GM23338 (cell line): ENCODE results near the gene NFE2. TPM values are rescaled to one million over a fixed set of nuclear protein-coding genes. Genes with fewer than 3 reads are reported as not detected.

Experiments
- ATAC-seq: fragments of 200-7000 bp; cut with Tn5 transposase; 3 replicates; pipeline ENCODE4 v1.9.1; 2020
- DNase-seq: peaks from one replicate; pipeline ENCODE4 v3.0.0-alpha.2; 2015; ENCODE audit warnings: low spot score
- H2AFZ ChIP-seq: fragments of 200-600 bp; sonication (generic); 2 replicates; pipeline ENCODE4 v1.8.0; 2016; ENCODE audit warnings: antibody characterized with exemption, mild to moderate bottlenecking, moderate library complexity
- H3F3A ChIP-seq: fragments of 200-600 bp; sonication (generic); replicated peaks from 2 replicates; pipeline ENCODE4 v1.8.0; 2017; ENCODE audit warnings: antibody characterized with exemption, mixed run types, low read depth
- H3K27ac ChIP-seq: fragments of 200-600 bp; sonication (generic); 2 replicates; pipeline ENCODE4 v1.6.1; 2016; ENCODE audit warnings: low read depth
- H3K27me3 ChIP-seq: fragments of 200-600 bp; sonication (generic); 2 replicates; pipeline ENCODE4 v1.8.0; 2016; ENCODE audit warnings: mild to moderate bottlenecking, mixed run types, moderate library complexity; ENCODE audit not compliant: insufficient read depth
- H3K36me3 ChIP-seq: fragments of 200-600 bp; sonication (generic); 2 replicates; pipeline ENCODE4 v1.8.0; 2016; ENCODE audit warnings: mild to moderate bottlenecking; ENCODE audit not compliant: insufficient read depth
- H3K4me1 ChIP-seq: fragments of 200-600 bp; sonication (generic); 2 replicates; pipeline ENCODE4 v1.8.0; 2016; ENCODE audit warnings: mild to moderate bottlenecking, moderate library complexity; ENCODE audit not compliant: insufficient read depth
- H3K4me2 ChIP-seq: fragments of 200-600 bp; sonication (generic); 2 replicates; pipeline ENCODE4 v1.7.1; 2017; ENCODE audit warnings: mixed run types
- H3K4me3 ChIP-seq: fragments of 200-600 bp; sonication (generic); 2 replicates; pipeline ENCODE4 v1.6.1; 2016; ENCODE audit warnings: mixed run types
- H3K79me2 ChIP-seq: fragments of 200-600 bp; sonication (generic); replicated peaks from 2 replicates; pipeline ENCODE4 v1.8.0; 2017; ENCODE audit warnings: mild to moderate bottlenecking; ENCODE audit not compliant: insufficient read depth
- H3K9me2 ChIP-seq: fragments of 200-600 bp; sonication (generic); 2 replicates; pipeline ENCODE4 v1.8.0; 2017; ENCODE audit not compliant: insufficient read depth
- H4K20me1 ChIP-seq: fragments of 200-600 bp; sonication (generic); replicated peaks from 2 replicates; pipeline ENCODE4 v1.8.0; 2017; ENCODE audit warnings: mild to moderate bottlenecking; ENCODE audit not compliant: insufficient read depth
- H3K27ac Mint-ChIP-seq: 2 replicates; pipeline ENCODE4 v1.8.0; 2020; ENCODE audit warnings: inconsistent platforms, mild to moderate bottlenecking, moderate library complexity, mixed read lengths
- H3K27me3 Mint-ChIP-seq: 3 replicates; pipeline ENCODE4 v1.8.0; 2022; ENCODE audit warnings: low read depth, mild to moderate bottlenecking, moderate library complexity, mixed read lengths, inconsistent platforms; ENCODE audit not compliant: insufficient read depth, poor library complexity
- H3K36me3 Mint-ChIP-seq: 3 replicates; pipeline ENCODE4 v1.8.0; 2021; ENCODE audit warnings: low read depth, mild to moderate bottlenecking, inconsistent platforms, moderate library complexity, mixed read lengths
- H3K4me1 Mint-ChIP-seq: 3 replicates; pipeline ENCODE4 v1.8.0; 2020; ENCODE audit warnings: mild to moderate bottlenecking, inconsistent platforms, mixed read lengths
- H3K4me3 Mint-ChIP-seq: 3 replicates; pipeline ENCODE4 v1.8.0; 2021; ENCODE audit warnings: moderate library complexity, mild to moderate bottlenecking, inconsistent platforms, mixed read lengths
- H3K9me3 Mint-ChIP-seq: 3 replicates; pipeline ENCODE4 v1.8.0; 2020; ENCODE audit warnings: moderate library complexity, mild to moderate bottlenecking, inconsistent platforms, mixed read lengths
- CREB1 ChIP-seq: fragments of 250-450 bp; sonication (Bioruptor Pico); IDR thresholded peaks from 2 replicates; pipeline ENCODE4 v1.5.0; 2020; ENCODE audit warnings: low read depth, mild to moderate bottlenecking, moderate library complexity
- CTCF ChIP-seq, 2 experiments: fragments of 200-600 bp in 1 of 2; sonication (generic) in 1 of 2; conservative IDR thresholded peaks; 2 replicates each; pipeline versions ENCODE4 v1.5.1 to v1.6.1; 2016 to 2017; ENCODE audit warnings: antibody characterized with exemption in 2 of 2, low read depth in 2 of 2, mild to moderate bottlenecking in 2 of 2, moderate library complexity in 1 of 2
- ETS1 ChIP-seq: IDR thresholded peaks from 2 replicates; pipeline ENCODE4 v1.6.1; 2016; ENCODE audit warnings: antibody characterized with exemption
- EZH2 ChIP-seq: fragments of 200-600 bp; sonication (generic); IDR thresholded peaks from one replicate; pipeline ENCODE4 v1.8.0; 2017; ENCODE audit warnings: antibody characterized with exemption, mild to moderate bottlenecking, low read depth; ENCODE audit not compliant: unreplicated experiment
- EZH2phosphoT487 ChIP-seq: fragments of 200-600 bp; sonication (generic); IDR thresholded peaks from one replicate; pipeline ENCODE4 v1.8.1; 2018; ENCODE audit warnings: antibody characterized with exemption; ENCODE audit not compliant: unreplicated experiment
- JUNB ChIP-seq: IDR thresholded peaks from one replicate; pipeline ENCODE4 v1.6.1; 2016; ENCODE audit warnings: antibody characterized with exemption; ENCODE audit not compliant: unreplicated experiment
- NANOG ChIP-seq: IDR thresholded peaks from 2 replicates; pipeline ENCODE4 v1.6.1; 2016; ENCODE audit warnings: antibody characterized with exemption, borderline replicate concordance
- POLR2AphosphoS5 ChIP-seq: IDR thresholded peaks from 2 replicates; pipeline ENCODE4 v1.6.1; 2016; ENCODE audit warnings: antibody characterized with exemption, low read depth
- REST ChIP-seq: IDR thresholded peaks from one replicate; pipeline ENCODE4 v1.6.1; 2018; ENCODE audit warnings: antibody characterized with exemption; ENCODE audit not compliant: unreplicated experiment
- STAT1 ChIP-seq: IDR thresholded peaks from one replicate; pipeline ENCODE4 v1.6.1; 2016; ENCODE audit warnings: antibody characterized with exemption; ENCODE audit not compliant: unreplicated experiment
- ZNF114 ChIP-seq: fragments of 250-450 bp; sonication (Bioruptor Pico); IDR thresholded peaks from 2 replicates; pipeline ENCODE4 v1.5.0; 2020; ENCODE audit warnings: mild to moderate bottlenecking, moderate library complexity
- ZNF331 ChIP-seq: fragments of 250-450 bp; sonication (Bioruptor Pico); IDR thresholded peaks from 2 replicates; pipeline ENCODE4 v1.5.0; 2020; ENCODE audit warnings: low read depth, mild to moderate bottlenecking, moderate library complexity
- ZNF462 ChIP-seq: fragments of 250-450 bp; sonication (Bioruptor Pico); IDR thresholded peaks from 2 replicates; pipeline ENCODE4 v1.5.0; 2020; ENCODE audit warnings: mild to moderate bottlenecking, moderate library complexity
- polyA plus RNA-seq: library from polyadenylated mRNA; unstranded; fragments of >200 nt; fragmentation: Nextera tagmentation; extraction: Ambion mirVana; gene quantifications from 2 replicates; pipeline ENCODE4 v1.2.1, GENCODE V29; 2016
- total RNA-seq: library from RNA; depleted of rRNA; stranded (reverse); fragments of >200 nt; shearing (Covaris generic); gene quantifications from 2 replicates; pipeline ENCODE4 v1.2.3, GENCODE V29; 2014

Gene NFE2
- total and polyA plus RNA-seq, 2 experiments from 2014 or later, result 1.3 to 1.8 TPM

- Mint-ChIP-seq H3K4me3 (no peak overlapping the region), H3K4me1 (peaks cover 29% of the 10 kb centered on the region), H3K9me3 (peaks cover 7% of the 10 kb centered on the region; the same call in 1 of the 3 replicates), H3K27ac (peak overlapping the region; percentile 74), H3K27me3 (peaks cover 10% of the 10 kb centered on the region), H3K36me3 (peaks cover 19% of the 10 kb centered on the region)
- ATAC-seq (no peak), DNase-seq (no peak)
- no peak overlapping the region for H2AFZ ChIP-seq
- H3F3A ChIP-seq, result peaks cover 15% of the 10 kb centered on the region
- H4K20me1 ChIP-seq, result peaks cover 41% of the 10 kb centered on the region
- peak overlapping the region; percentile 73 for H3K4me3 ChIP-seq
- 0 out of 2 replicates have a peak overlapping the region, but pooled peaks have one; percentile 95 for H3K27ac ChIP-seq
- H3K4me2 ChIP-seq, result peak overlapping the region; percentile 88
- TF ChIP-seq JUNB (no peak), ZNF462 (no peak), STAT1 (no peak), CTCF (conservative IDR thresholded peaks at IDR 0.05; ENCODE audit: low read depth in 2 of 2) (no peak), NANOG (no peak), POLR2AphosphoS5 (no peak), ETS1 (no peak), ZNF331 (CRISPR knock-in tag) (no peak), REST (no peak), CREB1 (CRISPR knock-in tag) (no peak), EZH2 (no peak), EZH2phosphoT487 (no peak), ZNF114 (CRISPR knock-in tag) (no peak)
- peaks cover 85% of the 10 kb centered on the region for H3K79me2 ChIP-seq
- no peaks in the 10 kb centered on the region for H3K27me3 ChIP-seq
- no peaks in the 10 kb centered on the region for H3K9me2 ChIP-seq
- peaks cover 31% of the 10 kb centered on the region for H3K4me1 ChIP-seq
- peaks cover 28% of the 10 kb centered on the region for H3K36me3 ChIP-seq
Measured at GRCh38 chr12:54277823-54278276, 23.0 kb downstream of the NFE2 start.
